ENCODE measurements around the gene SELENOF.

- TF ChIP-seq MXI1 (IDR thresholded peaks at IDR 0.05; ENCODE audit: low read depth, low read length) (no peak), NFIC (IDR thresholded peaks at IDR 0.05; ENCODE audit: borderline replicate concordance) (no peak), EZH2phosphoT487 (IDR thresholded peaks at IDR 0.05; ENCODE audit: borderline replicate concordance, low read depth) (no peak)
- TF ChIP-seq, protein P1, sequence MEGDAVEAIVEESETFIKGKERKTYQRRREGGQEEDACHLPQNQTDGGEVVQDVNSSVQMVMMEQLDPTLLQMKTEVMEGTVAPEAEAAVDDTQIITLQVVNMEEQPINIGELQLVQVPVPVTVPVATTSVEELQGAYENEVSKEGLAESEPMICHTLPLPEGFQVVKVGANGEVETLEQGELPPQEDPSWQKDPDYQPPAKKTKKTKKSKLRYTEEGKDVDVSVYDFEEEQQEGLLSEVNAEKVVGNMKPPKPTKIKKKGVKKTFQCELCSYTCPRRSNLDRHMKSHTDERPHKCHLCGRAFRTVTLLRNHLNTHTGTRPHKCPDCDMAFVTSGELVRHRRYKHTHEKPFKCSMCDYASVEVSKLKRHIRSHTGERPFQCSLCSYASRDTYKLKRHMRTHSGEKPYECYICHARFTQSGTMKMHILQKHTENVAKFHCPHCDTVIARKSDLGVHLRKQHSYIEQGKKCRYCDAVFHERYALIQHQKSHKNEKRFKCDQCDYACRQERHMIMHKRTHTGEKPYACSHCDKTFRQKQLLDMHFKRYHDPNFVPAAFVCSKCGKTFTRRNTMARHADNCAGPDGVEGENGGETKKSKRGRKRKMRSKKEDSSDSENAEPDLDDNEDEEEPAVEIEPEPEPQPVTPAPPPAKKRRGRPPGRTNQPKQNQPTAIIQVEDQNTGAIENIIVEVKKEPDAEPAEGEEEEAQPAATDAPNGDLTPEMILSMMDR (IDR thresholded peaks at IDR 0.05) = no peak
These were observed 2.8 kb upstream of the SELENOF start for GRCh38 chr1:86916752-86917151.

Data from SK-N-SH (cell line).